SU-DHL-6 (cell line): Measurements from ENCODE around the gene INPP5E.

Experiments used
- H2AFZ ChIP-seq: fragments of 200-600 bp; sonication (generic); 2 replicates; pipeline ENCODE4 v1.6.1; 2014; ENCODE audit warnings: low read depth, mild to moderate bottlenecking, moderate library complexity, mixed read lengths, antibody characterized with exemption, low read length; ENCODE audit not compliant: severe bottlenecking
- H3F3A ChIP-seq: fragments of 200-600 bp; shearing (Covaris generic); 2 replicates; pipeline ENCODE4 v1.6.0; 2016; ENCODE audit warnings: antibody characterized with exemption, mild to moderate bottlenecking; ENCODE audit not compliant: insufficient read depth
- H3K27ac ChIP-seq: fragments of 200-600 bp; sonication (generic); 2 replicates; pipeline ENCODE4 v1.5.1; 2016; ENCODE audit warnings: low read depth, mild to moderate bottlenecking, low read length, moderate library complexity, mixed read lengths
- H3K27me3 ChIP-seq: fragments of 200-600 bp; sonication (generic), shearing (Covaris generic); 2 replicates; pipeline ENCODE4 v1.6.0; 2014; ENCODE audit warnings: mild to moderate bottlenecking, low read length
- H3K36me3 ChIP-seq: fragments of 200-600 bp; sonication (generic); 2 replicates; pipeline ENCODE4 v1.6.1; 2014; ENCODE audit warnings: mild to moderate bottlenecking, low read length, mixed read lengths
- H3K4me2 ChIP-seq: fragments of 300-600, 200-600 bp; shearing (Covaris generic), sonication (generic); 2 replicates; pipeline ENCODE4 v1.6.0; 2014; ENCODE audit warnings: low read length, low read depth, mild to moderate bottlenecking; ENCODE audit not compliant: poor library complexity, severe bottlenecking
- H3K4me3 ChIP-seq: fragments of 200-600 bp; sonication (generic); 2 replicates; pipeline ENCODE4 v1.5.1; 2014; ENCODE audit warnings: antibody characterized with exemption, low read length, mild to moderate bottlenecking, mixed read lengths; ENCODE audit not compliant: insufficient read depth, poor library complexity, severe bottlenecking
- H3K79me2 ChIP-seq: fragments of 200-600 bp; sonication (generic); 2 replicates; pipeline ENCODE4 v1.6.1; 2014; ENCODE audit warnings: mild to moderate bottlenecking, low read length, moderate library complexity; ENCODE audit not compliant: insufficient read depth
- H3K9ac ChIP-seq: fragments of 200-600 bp; sonication (generic); 2 replicates; pipeline ENCODE4 v1.7.0; 2014; ENCODE audit warnings: mild to moderate bottlenecking, low read length
- H3K9me2 ChIP-seq: fragments of 200-600 bp; sonication (generic); replicated peaks from 2 replicates; pipeline ENCODE4 v1.6.1; 2014; ENCODE audit warnings: low read length; ENCODE audit not compliant: insufficient read depth
- H3K9me3 ChIP-seq: fragments of 200-600 bp; sonication (generic); 2 replicates; pipeline ENCODE4 v1.6.1; 2014; ENCODE audit warnings: low read length, mixed read lengths; ENCODE audit not compliant: insufficient read depth
- H4K20me1 ChIP-seq: fragments of 200-600 bp; sonication (generic); 2 replicates; pipeline ENCODE4 v1.6.1; 2014; ENCODE audit warnings: low read depth, mild to moderate bottlenecking, antibody characterized with exemption, low read length, moderate library complexity, mixed read lengths
- CTCF ChIP-seq: fragments of 200-600 bp; sonication (generic); IDR thresholded peaks from one replicate; pipeline ENCODE4 v1.5.1; 2017; ENCODE audit warnings: antibody characterized with exemption, mild to moderate bottlenecking, low read length, moderate library complexity; ENCODE audit not compliant: insufficient read depth, poor library complexity, severe bottlenecking
- EZH2phosphoT487 ChIP-seq: fragments of 200-600 bp; sonication (generic), shearing (Covaris generic); conservative IDR thresholded peaks from 2 replicates; pipeline ENCODE4 v1.6.1; 2018; ENCODE audit warnings: mild to moderate bottlenecking, antibody characterized with exemption, low read length, moderate library complexity, mixed read lengths

The INPP5E gene

GRCh38 chr9:136482046-136482792 lies 42.6 kb upstream of the INPP5E start:
- Histone ChIP-seq H3K9ac (peak overlapping the region; percentile 90), H2AFZ (peak overlapping the region; percentile 5), H4K20me1 (peaks cover 5% of the 10 kb centered on the region; the same call in 1 of the 2 replicates), H3K4me3 (peak overlapping the region; percentile 64), H3K4me2 (peak overlapping the region; percentile 83), H3K9me3 (no peaks in the 10 kb centered on the region), H3K79me2 (peaks cover 50% of the 10 kb centered on the region), H3K27ac (peak overlapping the region; percentile 59), H3K36me3 (no peaks in the 10 kb centered on the region), H3K27me3 (no peaks in the 10 kb centered on the region), H3K9me2 (no peaks in the 10 kb centered on the region), H3F3A (no peaks in the 10 kb centered on the region)
- TF ChIP-seq CTCF (no peak), EZH2phosphoT487 (no peak)

- Histone ChIP-seq H3K9ac (peak overlapping the region; percentile 90), H3K9me2 (no peaks in the 10 kb centered on the region), H3K36me3 (peaks cover 3% of the 10 kb centered on the region; the same call in 1 of the 2 replicates), H3K4me2 (peak overlapping the region; percentile 83), H3F3A (no peaks in the 10 kb centered on the region), H3K9me3 (no peaks in the 10 kb centered on the region), H3K27ac (no peak overlapping the region), H2AFZ (no peak overlapping the region), H3K79me2 (peaks cover 50% of the 10 kb centered on the region), H3K4me3 (peak overlapping the region; percentile 64), H4K20me1 (peaks cover 5% of the 10 kb centered on the region; the same call in 1 of the 2 replicates), H3K27me3 (no peaks in the 10 kb centered on the region)
- no peak for TF ChIP-seq EZH2phosphoT487
- TF ChIP-seq CTCF, result no peak
Observed at GRCh38 chr9:136481558-136481957, 41.9 kb upstream of the INPP5E start.

GRCh38 chr9:136476369-136477150 lies 36.9 kb upstream of the INPP5E start:
- Histone ChIP-seq H3F3A (no peaks in the 10 kb centered on the region), H3K9me3 (no peaks in the 10 kb centered on the region), H4K20me1 (peaks cover 2% of the 10 kb centered on the region; the same call in 1 of the 2 replicates), H3K4me3 (no peak overlapping the region), H3K27me3 (no peaks in the 10 kb centered on the region), H3K79me2 (peaks cover 48% of the 10 kb centered on the region), H3K36me3 (peaks cover 7% of the 10 kb centered on the region; the same call in 1 of the 2 replicates), H2AFZ (no peak overlapping the region), H3K9ac (no peak overlapping the region), H3K9me2 (no peaks in the 10 kb centered on the region), H3K27ac (no peak overlapping the region), H3K4me2 (no peak overlapping the region)
- TF ChIP-seq CTCF (no peak), EZH2phosphoT487 (no peak)
